Cortex of kidney (tissue), 1 donor: ENCODE measurements around the gene DACT2.

Experiments used
- DNase-seq: peaks from one replicate; lab custom pipeline; 2025; lab: John Stamatoyannopoulos, UW

Gene DACT2

DNA sequence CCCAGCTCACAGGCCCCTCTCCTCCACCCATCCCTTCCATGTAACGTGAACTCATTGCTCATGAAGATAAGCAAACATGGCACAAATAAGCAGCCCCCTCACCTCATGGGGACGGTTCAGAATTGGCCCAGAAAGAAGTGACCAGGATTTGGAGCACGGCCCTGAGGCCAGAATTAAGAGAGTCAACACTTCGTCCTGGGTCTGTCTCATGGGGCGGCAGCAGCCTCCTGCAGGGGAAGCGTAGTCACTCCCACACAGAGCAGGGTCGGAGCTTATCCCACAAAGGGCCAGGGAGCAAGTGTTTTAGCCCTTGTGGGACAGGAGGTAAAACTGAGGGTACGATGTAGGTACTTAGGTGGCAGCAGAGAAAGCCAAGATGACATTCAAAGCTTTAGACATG is 28.6 kb upstream of the DACT2 start:
- DNase-seq, result no peak

DNA sequence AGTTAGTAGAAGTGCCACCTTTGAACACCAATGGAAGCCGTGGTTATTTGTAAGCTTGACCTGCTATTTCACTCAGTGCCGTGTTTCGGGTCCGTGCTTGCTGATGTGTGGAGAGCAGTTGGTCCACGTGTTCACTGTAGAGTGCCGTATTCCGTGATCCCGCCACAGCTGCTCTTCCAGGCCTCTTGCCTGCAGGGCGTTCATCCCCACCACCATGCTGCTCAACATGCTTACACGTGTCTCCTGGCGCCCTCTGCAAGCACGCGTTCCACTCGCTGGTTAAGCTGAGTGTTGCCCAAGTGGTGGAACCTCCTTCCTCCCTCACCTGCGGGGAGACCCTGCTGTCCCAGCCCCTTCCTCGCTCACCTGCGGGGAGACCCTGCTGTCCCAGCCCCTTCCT is 28.0 kb upstream of the DACT2 start:
- DNase-seq, result no peak

- no peak for DNase-seq
These were observed 27.5 kb upstream of the DACT2 start for GRCh38 chr6:168347053-168347452.

- DNase-seq, result no peak
These were observed 26.5 kb upstream of the DACT2 start for GRCh38 chr6:168345896-168346754.

DNA sequence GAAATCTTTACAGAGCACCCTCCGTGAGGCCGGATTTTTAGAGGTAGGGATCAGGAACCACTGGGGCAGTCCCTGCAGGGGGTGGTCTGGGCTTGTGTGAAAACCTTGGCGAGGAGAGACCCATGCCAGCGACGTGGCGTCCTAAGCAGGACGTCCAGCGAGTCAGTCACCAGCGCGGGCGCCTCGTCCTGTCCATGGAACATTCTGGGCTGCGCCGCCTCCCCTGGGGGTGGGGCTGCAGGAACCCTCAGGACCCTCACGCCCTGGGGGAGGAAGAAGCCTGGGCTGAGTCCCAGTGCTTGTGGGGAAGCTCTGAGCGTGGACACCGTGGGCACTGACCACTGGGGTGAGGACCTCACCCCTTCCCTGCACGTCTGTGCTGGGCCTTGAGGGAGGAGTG is 25.7 kb upstream of the DACT2 start:
- DNase-seq, result no peak

GRCh38 chr6:168344338-168344737 is 24.8 kb upstream of the DACT2 start:
- no peak for DNase-seq

DNA sequence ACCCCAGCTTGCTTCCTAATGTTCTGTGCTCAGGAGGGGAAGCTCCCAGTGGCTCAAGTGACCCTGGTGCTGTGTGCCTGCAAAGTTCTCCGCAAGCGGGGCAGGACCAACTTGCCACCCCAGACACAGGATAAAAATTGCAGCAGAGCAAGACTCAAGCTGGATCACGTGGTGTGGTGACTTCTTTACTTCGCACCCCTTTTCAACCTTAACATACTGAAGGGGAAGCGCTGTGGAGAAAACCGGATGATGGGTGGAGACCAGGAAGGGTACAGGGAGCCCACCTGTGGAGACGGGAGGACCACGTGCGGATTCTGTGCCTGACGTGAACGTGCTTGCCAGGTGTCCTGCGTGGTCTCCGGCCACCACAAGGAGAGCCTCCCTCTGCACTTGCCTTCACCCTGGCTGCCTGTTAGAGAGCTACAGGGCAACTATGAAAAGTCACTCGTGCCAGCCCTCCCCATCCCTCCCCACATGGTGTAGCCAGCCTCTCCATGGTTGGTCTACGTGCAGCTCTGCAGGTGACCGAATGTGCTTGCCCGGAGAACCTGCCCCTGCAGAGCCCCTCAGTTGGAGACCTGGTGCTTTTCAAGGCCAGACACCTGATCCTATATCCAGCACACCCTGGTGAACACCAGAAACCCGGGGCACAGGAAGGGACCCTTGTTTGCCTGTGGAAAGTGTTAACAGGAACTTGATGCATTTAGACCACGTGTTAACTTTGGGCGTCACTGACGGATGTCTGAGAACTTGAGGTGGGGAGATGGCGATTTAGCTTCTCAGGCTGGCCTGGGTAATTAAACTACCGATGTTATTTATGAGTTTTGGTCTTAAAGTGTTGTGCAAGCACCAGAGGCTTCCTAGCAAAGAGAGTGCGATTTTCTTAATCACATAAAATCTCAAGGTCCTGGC is 23.9 kb upstream of the DACT2 start:
- DNase-seq, result no peak

GRCh38 chr6:168342636-168343035 is 23.1 kb upstream of the DACT2 start:
- no peak for DNase-seq

- no peak for DNase-seq
These were observed 21.8 kb upstream of the DACT2 start for GRCh38 chr6:168341280-168341900.

- DNase-seq, result no peak
These were observed 21.2 kb upstream of the DACT2 start for GRCh38 chr6:168340819-168341218.

- DNase-seq, result no peak
These were observed 19.2 kb upstream of the DACT2 start for GRCh38 chr6:168338777-168339176.

- no peak for DNase-seq
These were observed 17.4 kb upstream of the DACT2 start for GRCh38 chr6:168336967-168337366.

DNA sequence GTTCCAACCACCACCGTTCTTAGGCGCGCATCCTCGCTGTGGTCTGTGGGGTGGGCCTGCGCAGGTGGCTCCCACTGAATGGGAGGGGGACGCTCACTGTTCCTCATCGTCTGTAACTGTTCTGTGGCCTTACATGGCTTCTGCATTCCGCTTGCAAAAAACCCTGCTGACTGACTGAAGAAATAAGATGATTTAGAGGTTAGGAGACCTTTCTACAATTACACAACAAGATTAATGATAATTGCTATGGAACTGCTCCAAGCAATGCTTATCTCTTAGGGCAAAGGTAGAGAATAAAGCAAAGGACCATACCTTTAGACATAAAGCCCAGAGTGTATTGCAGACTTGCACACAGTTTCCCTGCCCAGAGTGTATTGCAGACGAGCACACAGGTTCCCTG is 14.4 kb upstream of the DACT2 start:
- DNase-seq, result no peak

- DNase-seq, result no peak
These were observed 13.9 kb upstream of the DACT2 start for GRCh38 chr6:168333491-168333890.

- no peak for DNase-seq
These were observed 13.5 kb upstream of the DACT2 start for GRCh38 chr6:168333039-168333438.

GRCh38 chr6:168332020-168332419 is 12.4 kb upstream of the DACT2 start:
- DNase-seq, result no peak

DNA sequence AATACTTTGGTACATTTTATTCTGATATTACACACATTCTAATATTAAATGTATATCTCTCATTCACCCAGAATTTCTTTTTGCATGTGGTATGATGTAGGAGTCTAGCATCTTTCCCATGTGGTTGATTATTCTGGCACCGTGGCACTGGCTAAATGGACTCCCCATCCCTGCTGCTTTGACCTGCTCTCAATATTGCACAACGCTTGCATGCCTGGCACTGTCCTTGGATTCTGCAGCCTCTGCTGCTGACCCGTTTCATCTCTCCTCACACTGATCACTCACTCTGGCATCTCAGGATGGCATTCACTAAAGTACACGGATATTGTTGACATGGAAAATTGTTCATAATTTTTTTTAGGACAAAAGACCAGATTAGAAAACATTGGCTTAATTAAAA is 11.5 kb upstream of the DACT2 start:
- no peak for DNase-seq

- DNase-seq, result no peak
These were observed 10.8 kb upstream of the DACT2 start for GRCh38 chr6:168330403-168330802.

GRCh38 chr6:168328086-168328485 is 8.5 kb upstream of the DACT2 start:
- DNase-seq, result no peak

GRCh38 chr6:168326294-168327261 is 7.0 kb upstream of the DACT2 start:
- no peak for DNase-seq

GRCh38 chr6:168322966-168323365 is 3.4 kb upstream of the DACT2 start:
- no peak for DNase-seq
